GM13976 (cell line): ENCODE measurements around the gene MYT1.

Experiments used
- DNase-seq: peaks from one replicate; pipeline ENCODE4 v3.0.0; 2012; ENCODE audit warnings: low spot score
- in situ Hi-C: fragments of 300-500 bp; cut with MboI; formaldehyde crosslinking; loops from one replicate; pipeline ENCODE4 v1.12.0; 2022; ENCODE audit warnings: low sequenced_read_pairs, mixed read lengths, inconsistent platforms; ENCODE audit not compliant: unreplicated experiment
- TF ChIP-seq, protein P1 (sequence below): IDR thresholded peaks from 2 replicates; pipeline ENCODE4 v1.5.1; 2012; ENCODE audit warnings: borderline replicate concordance, mild to moderate bottlenecking; ENCODE audit not compliant: insufficient read depth; ENCODE audit errors: extremely low read depth, missing control alignments, control extremely low read depth

MYT1 gene

DNA sequence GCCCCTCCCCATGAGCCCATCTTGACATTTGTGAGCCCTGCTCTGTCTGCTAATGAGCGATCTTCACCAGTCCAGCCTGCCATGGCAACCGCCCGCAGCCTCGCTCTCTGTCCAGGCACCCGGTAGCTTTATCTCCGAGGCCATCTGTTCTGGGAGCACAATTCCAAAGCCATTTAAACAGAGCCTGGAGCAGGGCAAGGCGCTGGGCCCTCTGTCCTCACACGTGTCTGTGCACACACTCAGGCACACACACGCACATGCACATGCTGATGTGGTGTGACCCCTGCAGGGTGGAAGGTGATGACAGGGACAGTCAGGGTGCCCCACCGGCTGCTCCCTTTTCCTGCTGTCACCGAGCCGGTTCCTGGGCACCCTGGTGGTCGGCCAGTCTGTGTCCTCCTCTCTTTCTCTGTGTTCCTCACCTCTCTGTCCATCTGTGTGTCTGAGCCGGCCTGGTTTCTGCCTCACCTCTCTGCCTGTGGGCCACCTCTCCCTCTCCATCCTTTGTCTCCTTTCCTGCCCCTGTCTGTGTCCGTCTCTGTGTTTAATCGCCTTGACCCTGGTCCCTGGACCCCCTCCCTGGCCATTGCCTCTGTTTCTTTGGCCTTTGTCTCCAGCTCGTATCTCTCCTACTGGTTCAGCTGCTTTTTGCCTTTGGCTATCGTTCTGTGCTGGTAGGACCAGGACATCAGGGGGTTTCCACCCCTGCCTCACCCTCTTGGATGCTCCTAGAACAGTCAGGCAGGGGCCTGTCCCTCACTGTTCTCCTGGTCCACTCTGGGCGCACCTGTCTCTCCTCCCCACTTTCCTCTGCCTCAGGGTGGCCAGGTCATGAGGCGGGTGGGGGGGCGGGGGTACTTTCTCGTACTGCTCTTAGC lies 8.8 kb upstream of the MYT1 start:
- TF ChIP-seq, protein P1, sequence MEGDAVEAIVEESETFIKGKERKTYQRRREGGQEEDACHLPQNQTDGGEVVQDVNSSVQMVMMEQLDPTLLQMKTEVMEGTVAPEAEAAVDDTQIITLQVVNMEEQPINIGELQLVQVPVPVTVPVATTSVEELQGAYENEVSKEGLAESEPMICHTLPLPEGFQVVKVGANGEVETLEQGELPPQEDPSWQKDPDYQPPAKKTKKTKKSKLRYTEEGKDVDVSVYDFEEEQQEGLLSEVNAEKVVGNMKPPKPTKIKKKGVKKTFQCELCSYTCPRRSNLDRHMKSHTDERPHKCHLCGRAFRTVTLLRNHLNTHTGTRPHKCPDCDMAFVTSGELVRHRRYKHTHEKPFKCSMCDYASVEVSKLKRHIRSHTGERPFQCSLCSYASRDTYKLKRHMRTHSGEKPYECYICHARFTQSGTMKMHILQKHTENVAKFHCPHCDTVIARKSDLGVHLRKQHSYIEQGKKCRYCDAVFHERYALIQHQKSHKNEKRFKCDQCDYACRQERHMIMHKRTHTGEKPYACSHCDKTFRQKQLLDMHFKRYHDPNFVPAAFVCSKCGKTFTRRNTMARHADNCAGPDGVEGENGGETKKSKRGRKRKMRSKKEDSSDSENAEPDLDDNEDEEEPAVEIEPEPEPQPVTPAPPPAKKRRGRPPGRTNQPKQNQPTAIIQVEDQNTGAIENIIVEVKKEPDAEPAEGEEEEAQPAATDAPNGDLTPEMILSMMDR, result no peak
- DNase-seq, result no peak
- in situ Hi-C loops, result no loop called here

DNA sequence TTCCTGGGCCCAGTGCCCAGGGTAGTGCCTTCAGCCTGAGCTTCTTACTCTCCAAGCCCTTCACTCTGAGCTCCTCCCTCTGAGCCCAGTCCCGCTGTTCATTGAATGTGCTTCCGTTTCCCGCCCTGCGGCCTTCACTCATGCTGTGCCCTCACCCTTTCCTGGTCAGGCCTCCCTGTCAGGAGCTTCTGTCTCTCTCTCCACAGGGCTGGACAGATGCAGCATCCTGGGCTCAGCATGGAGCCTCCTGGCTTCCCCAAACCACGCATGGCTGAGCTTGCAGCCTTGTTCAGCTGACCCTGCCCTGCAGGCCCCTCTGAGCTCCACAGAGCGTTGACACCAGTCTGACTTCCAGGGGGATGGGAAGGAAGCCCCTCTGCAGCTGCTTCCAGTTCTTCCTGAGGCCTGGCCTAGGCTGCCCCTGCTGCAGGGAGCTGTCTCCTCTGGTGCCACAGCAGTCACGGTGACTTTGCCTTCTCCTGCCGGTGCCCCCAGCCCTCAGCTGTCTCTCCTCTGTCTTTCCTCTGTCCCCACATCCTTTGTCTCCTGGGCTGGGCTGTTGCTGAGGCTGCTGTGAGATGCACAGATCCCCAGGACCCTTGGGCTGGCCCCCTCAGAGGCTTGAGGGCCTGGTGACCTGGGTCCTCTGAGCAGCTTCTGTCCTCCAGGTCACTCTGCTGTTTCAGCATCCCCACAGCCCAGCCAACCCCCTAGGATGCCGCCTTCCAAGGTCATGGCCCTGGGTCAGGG lies 7.9 kb upstream of the MYT1 start:
- TF ChIP-seq, protein P1, result no peak
- in situ Hi-C loops, result no loop called here
- DNase-seq, result no peak

DNA sequence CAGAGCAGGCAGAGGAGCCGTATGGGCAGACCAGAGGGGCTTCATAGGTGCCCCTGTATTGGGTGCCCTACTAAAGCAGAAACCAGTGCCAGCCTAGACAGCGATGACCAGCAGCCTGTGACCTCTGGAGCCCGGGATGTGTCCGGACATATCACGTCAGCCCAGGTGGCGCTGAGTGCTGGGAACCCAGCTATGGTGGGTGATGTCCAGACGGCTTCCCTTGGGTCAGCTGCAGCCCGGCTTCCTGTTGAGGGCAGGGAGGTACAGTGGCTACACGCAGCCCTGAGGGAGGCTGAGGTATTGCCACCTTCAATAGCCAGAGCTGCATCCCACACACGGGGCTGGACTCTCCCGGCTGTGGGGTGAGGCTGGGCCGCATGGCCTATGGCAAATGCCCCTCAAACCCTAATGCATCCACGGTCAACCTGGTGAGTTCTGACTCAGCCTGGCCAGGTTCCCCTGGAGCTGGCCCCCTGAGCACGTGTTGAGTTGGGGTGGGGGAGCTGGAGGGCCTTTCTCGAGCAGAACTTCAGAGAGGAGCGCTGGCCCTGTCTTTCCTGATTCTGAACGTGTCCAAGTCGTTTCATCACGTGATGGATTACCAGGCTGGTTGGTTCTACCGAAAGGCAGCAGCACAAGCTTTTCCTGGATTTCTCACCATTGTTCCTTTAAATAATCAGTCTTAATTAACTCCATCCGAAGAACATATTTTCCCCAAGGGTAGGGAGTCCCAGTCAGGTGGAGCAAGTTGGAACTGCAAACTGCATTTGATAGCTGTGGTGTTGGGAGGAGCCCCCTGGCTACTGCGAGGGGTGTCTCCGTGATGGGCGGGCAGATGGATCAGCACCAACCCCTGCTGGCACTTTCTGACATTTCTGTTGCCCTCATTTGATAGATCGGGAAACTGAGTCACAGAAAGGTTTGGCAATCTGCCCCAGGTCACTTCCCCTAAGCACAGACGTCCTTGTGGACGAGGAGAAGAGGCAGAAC lies 7.1 kb upstream of the MYT1 start:
- TF ChIP-seq, protein P1, result no peak
- in situ Hi-C loops, result no loop called here
- DNase-seq, result no peak

DNA sequence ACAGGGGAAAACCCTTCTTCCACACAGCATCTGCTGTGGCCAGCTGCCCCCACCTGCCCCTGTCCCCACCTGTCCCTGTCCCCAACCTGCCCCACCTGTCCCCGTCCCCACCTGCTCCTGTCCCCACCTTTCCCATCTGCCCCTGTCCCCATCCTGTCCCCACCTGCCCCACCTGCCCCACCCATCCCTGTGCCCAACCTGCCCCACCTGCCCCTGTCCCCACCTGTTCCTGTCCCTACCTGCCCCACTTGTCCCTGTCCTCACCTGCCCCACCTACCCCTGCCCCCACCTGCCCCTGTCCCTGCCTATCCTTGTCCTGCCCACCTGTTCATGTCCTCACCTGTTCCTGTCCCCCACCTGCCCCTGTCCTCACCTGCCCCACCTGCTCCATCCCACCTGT lies 6.4 kb upstream of the MYT1 start:
- TF ChIP-seq, protein P1, result no peak
- DNase-seq, result no peak
- in situ Hi-C loops, result no loop called here

DNA sequence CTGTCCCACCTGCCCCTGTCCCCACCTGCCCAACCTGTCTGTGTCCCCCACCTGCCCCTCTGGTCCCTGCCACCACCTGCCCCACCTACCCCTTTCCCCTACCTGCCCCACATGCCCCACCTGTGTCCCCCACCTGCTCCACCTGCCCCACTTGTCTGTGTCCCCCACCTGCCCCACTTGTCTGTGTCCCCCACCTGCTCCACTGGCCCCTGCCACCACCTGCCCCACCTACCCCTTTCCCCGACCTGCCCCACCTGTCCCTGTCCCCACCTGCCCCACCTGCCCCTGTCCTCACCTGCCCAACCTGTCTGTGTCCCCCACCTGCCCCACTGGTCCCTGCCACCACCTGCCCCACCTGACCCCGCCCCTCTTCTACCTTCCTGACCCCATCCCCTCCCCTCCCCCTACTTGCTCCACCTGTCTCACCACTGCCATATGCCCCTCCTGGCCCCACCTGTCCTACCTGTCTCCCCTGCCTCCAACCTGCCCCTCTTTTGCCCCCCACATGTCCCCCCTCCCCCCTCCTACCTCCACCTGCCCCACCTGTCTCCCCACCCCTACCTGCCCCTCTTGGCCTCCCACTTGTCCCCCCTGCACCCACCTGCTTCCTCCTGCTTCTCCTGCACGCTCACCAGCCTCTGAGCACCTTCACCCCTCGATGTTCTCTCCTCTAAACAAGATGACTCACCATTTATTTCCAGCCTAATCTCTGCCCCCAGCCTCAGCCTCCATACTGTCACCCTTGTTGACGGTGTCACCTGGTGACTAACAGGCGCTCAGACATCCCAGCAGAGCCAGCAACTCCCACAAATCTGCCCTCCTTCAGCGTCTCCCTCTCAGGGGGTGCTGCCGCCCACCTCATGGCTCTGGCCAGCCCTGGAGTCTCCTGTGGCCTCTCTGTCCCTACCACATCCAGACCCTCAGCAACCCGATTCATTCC lies 5.6 kb upstream of the MYT1 start:
- TF ChIP-seq, protein P1, result no peak
- DNase-seq, result no peak
- in situ Hi-C loops, result no loop called here
